Activated naive CD8-positive, alpha-beta T cell treated with anti-CD3 and anti-CD28 coated beads, Interleukin-2, amount 50 U/mL, for 24 hours (primary cell): Measurements from ENCODE around the gene SERPINI1.
"Not testable (repeated sequence)": the region's sequence is repeated elsewhere in the genome, so short reads cannot be mapped to it uniquely, and the experiment has no call there.

Source experiments
- ATAC-seq: fragments of 150-1000 bp; cut with Tn5 transposase; one replicate; pipeline ENCODE4 v1.10.0; 2021
- DNase-seq: peaks from one replicate; pipeline ENCODE4 v3.0.0; 2021
- H3K27ac Mint-ChIP-seq: one replicate; pipeline ENCODE4 v1.8.0; 2021; ENCODE audit warnings: mild to moderate bottlenecking, mixed read lengths
- H3K27me3 Mint-ChIP-seq: one replicate; pipeline ENCODE4 v1.8.0; 2021; ENCODE audit warnings: mixed read lengths
- H3K36me3 Mint-ChIP-seq: one replicate; pipeline ENCODE4 v1.8.0; 2021; ENCODE audit warnings: low read depth, mixed read lengths
- H3K4me1 Mint-ChIP-seq: one replicate; pipeline ENCODE4 v1.8.0; 2021; ENCODE audit warnings: mixed read lengths
- H3K4me3 Mint-ChIP-seq: one replicate; pipeline ENCODE4 v1.8.0; 2021; ENCODE audit warnings: mild to moderate bottlenecking, moderate library complexity, mixed read lengths
- H3K9me3 Mint-ChIP-seq: one replicate; pipeline ENCODE4 v1.8.0; 2021; ENCODE audit warnings: mixed read lengths

The SERPINI1 gene

GRCh38 chr3:167798443-167798842, 62.9 kb downstream of the SERPINI1 start:
- Mint-ChIP-seq H3K27me3 (no peaks in the 10 kb centered on the region), H3K9me3 (no peaks in the 10 kb centered on the region), H3K36me3 (peaks cover 4% of the 10 kb centered on the region), H3K4me1 (peaks cover 1% of the 10 kb centered on the region), H3K27ac (no peak overlapping the region), H3K4me3 (no peak overlapping the region)
- ATAC-seq (no peak), DNase-seq (no peak)

GRCh38 chr3:167808910-167809309, 73.4 kb downstream of the SERPINI1 start:
- Mint-ChIP-seq H3K4me3 (no peak overlapping the region), H3K36me3 (peaks cover 1% of the 10 kb centered on the region), H3K9me3 (no peaks in the 10 kb centered on the region), H3K27ac (no peak overlapping the region), H3K27me3 (no peaks in the 10 kb centered on the region), H3K4me1 (no peaks in the 10 kb centered on the region)
- DNase-seq (no peak), ATAC-seq (no peak)

GRCh38 chr3:167810236-167810635, 74.7 kb downstream of the SERPINI1 start:
- no peak for DNase-seq
- ATAC-seq = no peak
- Mint-ChIP-seq H3K36me3 (peaks cover 1% of the 10 kb centered on the region), H3K4me1 (no peaks in the 10 kb centered on the region), H3K27me3 (no peaks in the 10 kb centered on the region), H3K9me3 (no peaks in the 10 kb centered on the region), H3K27ac (no peak overlapping the region), H3K4me3 (no peak overlapping the region)

- Mint-ChIP-seq H3K4me3 (no peak overlapping the region), H3K27ac (no peak overlapping the region), H3K36me3 (no peaks in the 10 kb centered on the region), H3K4me1 (no peaks in the 10 kb centered on the region), H3K27me3 (no peaks in the 10 kb centered on the region), H3K9me3 (no peaks in the 10 kb centered on the region)
- DNase-seq (no peak), ATAC-seq (no peak)
These were observed 75.5 kb downstream of the SERPINI1 start for GRCh38 chr3:167811031-167811430.

GRCh38 chr3:167813169-167814123, 77.9 kb downstream of the SERPINI1 start:
- H3K27ac Mint-ChIP-seq = no peak overlapping the region
- DNase-seq (no peak), ATAC-seq (no peak)
- no peaks in the 10 kb centered on the region for H3K27me3 Mint-ChIP-seq
- H3K36me3 Mint-ChIP-seq = no peaks in the 10 kb centered on the region
- no peak overlapping the region for H3K4me3 Mint-ChIP-seq
- H3K9me3 Mint-ChIP-seq = no peaks in the 10 kb centered on the region
- H3K4me1 Mint-ChIP-seq = no peaks in the 10 kb centered on the region

- Mint-ChIP-seq H3K9me3 (no peaks in the 10 kb centered on the region), H3K4me1 (no peaks in the 10 kb centered on the region), H3K36me3 (no peaks in the 10 kb centered on the region), H3K4me3 (no peak overlapping the region), H3K27me3 (no peaks in the 10 kb centered on the region), H3K27ac (no peak overlapping the region)
- no peak for ATAC-seq
- DNase-seq = no peak
These were observed 79.0 kb downstream of the SERPINI1 start for GRCh38 chr3:167814441-167814951.

- no peak overlapping the region for H3K4me3 Mint-ChIP-seq
- ATAC-seq (no peak), DNase-seq (no peak)
- H3K27ac Mint-ChIP-seq = no peak overlapping the region
- H3K9me3 Mint-ChIP-seq = no peaks in the 10 kb centered on the region
- no peaks in the 10 kb centered on the region for H3K36me3 Mint-ChIP-seq
- H3K27me3 Mint-ChIP-seq = no peaks in the 10 kb centered on the region
- H3K4me1 Mint-ChIP-seq = no peaks in the 10 kb centered on the region
These were observed 81.4 kb downstream of the SERPINI1 start for GRCh38 chr3:167816953-167817352.

- H3K4me1 Mint-ChIP-seq = no peaks in the 10 kb centered on the region
- no peaks in the 10 kb centered on the region for H3K27me3 Mint-ChIP-seq
- ATAC-seq = no peak
- H3K4me3 Mint-ChIP-seq = no peak overlapping the region
- no peaks in the 10 kb centered on the region for H3K36me3 Mint-ChIP-seq
- no peak for DNase-seq
- H3K9me3 Mint-ChIP-seq = no peaks in the 10 kb centered on the region
- H3K27ac Mint-ChIP-seq = no peak overlapping the region
These were observed 84.8 kb downstream of the SERPINI1 start for GRCh38 chr3:167820102-167820865.

- no peak overlapping the region for H3K4me3 Mint-ChIP-seq
- no peak for DNase-seq
- ATAC-seq = no peak
- H3K27ac Mint-ChIP-seq = no peak overlapping the region
- H3K4me1 Mint-ChIP-seq = no peaks in the 10 kb centered on the region
- no peaks in the 10 kb centered on the region for H3K9me3 Mint-ChIP-seq
- H3K27me3 Mint-ChIP-seq = no peaks in the 10 kb centered on the region
- H3K36me3 Mint-ChIP-seq = no peaks in the 10 kb centered on the region
These were observed 85.8 kb downstream of the SERPINI1 start for GRCh38 chr3:167821248-167821805.

GRCh38 chr3:167823738-167824137, 88.2 kb downstream of the SERPINI1 start:
- H3K4me3 Mint-ChIP-seq = no peak overlapping the region
- DNase-seq (no peak), ATAC-seq (no peak)
- no peaks in the 10 kb centered on the region for H3K9me3 Mint-ChIP-seq
- H3K27ac Mint-ChIP-seq = no peak overlapping the region
- H3K27me3 Mint-ChIP-seq = no peaks in the 10 kb centered on the region
- no peaks in the 10 kb centered on the region for H3K36me3 Mint-ChIP-seq
- H3K4me1 Mint-ChIP-seq = no peaks in the 10 kb centered on the region

GRCh38 chr3:167827588-167827987, 92.1 kb downstream of the SERPINI1 start:
- not testable (repeated sequence) for H3K9me3 Mint-ChIP-seq, H3K27me3 Mint-ChIP-seq, H3K4me1 Mint-ChIP-seq, H3K27ac Mint-ChIP-seq, ATAC-seq, H3K4me3 Mint-ChIP-seq, DNase-seq, H3K36me3 Mint-ChIP-seq

GRCh38 chr3:167829071-167829470, 93.5 kb downstream of the SERPINI1 start:
- Mint-ChIP-seq H3K36me3 (no peaks in the 10 kb centered on the region), H3K9me3 (no peaks in the 10 kb centered on the region), H3K4me3 (no peak overlapping the region), H3K4me1 (peaks cover 3% of the 10 kb centered on the region), H3K27ac (no peak overlapping the region), H3K27me3 (no peaks in the 10 kb centered on the region)
- DNase-seq (no peak), ATAC-seq (no peak)

GRCh38 chr3:167830007-167830406, 94.5 kb downstream of the SERPINI1 start:
- H3K9me3 Mint-ChIP-seq = no peaks in the 10 kb centered on the region
- no peaks in the 10 kb centered on the region for H3K27me3 Mint-ChIP-seq
- H3K27ac Mint-ChIP-seq = no peak overlapping the region
- ATAC-seq = no peak
- no peak for DNase-seq
- H3K4me3 Mint-ChIP-seq = no peak overlapping the region
- H3K4me1 Mint-ChIP-seq = peaks cover 3% of the 10 kb centered on the region
- H3K36me3 Mint-ChIP-seq = no peaks in the 10 kb centered on the region

- no peaks in the 10 kb centered on the region for H3K27me3 Mint-ChIP-seq
- no peak for ATAC-seq
- no peak overlapping the region for H3K4me3 Mint-ChIP-seq
- no peaks in the 10 kb centered on the region for H3K9me3 Mint-ChIP-seq
- DNase-seq = no peak
- H3K36me3 Mint-ChIP-seq = no peaks in the 10 kb centered on the region
- peaks cover 7% of the 10 kb centered on the region for H3K4me1 Mint-ChIP-seq
- no peak overlapping the region for H3K27ac Mint-ChIP-seq
These were observed 99.8 kb downstream of the SERPINI1 start for GRCh38 chr3:167835359-167835758.
